NCI-H446 treated with DMSO at 0.1 percent for 48 hours (cell line): ENCODE measurements around the gene KDM2B.

Experiments
- DNase-seq: peaks from one replicate; lab custom pipeline; 2025; lab: John Stamatoyannopoulos, UW

Gene KDM2B

DNA sequence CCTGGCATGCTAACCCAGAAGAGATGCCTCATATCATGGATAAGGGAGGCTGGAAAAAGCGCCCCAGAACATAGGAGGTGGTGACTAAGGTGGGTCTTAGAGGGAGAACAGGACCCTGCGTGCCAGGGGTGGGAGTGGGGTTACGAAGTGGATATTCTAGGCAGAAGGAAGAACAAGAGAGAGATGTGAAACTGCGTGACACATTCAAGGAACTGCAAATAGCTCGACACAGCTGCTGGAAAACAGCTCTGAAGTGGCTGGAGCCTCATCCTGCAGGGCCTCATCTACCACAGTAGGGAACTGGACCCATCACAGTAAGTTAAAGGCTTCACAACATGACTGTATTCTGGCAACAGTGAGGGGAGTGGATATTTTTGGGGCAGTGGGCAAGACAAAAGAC is 119.8 kb downstream of the KDM2B start:
- DNase-seq = no peak

DNA sequence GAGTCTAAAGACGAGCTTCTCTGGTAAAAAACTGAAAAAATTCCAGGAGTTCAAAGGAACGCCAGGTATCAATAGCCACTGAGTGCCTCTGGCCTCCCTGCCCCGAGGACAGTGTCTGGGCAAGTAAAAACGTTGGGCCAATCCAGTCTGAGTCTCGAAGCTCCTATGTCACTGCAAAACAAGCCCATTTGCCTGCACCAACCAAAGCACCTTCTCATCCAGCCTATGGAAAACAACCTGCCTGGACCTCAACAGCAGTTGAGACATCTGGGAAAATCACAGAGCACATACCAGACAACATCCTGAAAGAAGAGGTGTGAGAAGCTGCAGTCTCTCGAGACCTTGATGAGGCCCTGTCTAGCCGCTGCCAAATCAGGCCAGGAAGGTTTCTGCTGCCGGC is 124.3 kb downstream of the KDM2B start:
- DNase-seq = no peak

DNA sequence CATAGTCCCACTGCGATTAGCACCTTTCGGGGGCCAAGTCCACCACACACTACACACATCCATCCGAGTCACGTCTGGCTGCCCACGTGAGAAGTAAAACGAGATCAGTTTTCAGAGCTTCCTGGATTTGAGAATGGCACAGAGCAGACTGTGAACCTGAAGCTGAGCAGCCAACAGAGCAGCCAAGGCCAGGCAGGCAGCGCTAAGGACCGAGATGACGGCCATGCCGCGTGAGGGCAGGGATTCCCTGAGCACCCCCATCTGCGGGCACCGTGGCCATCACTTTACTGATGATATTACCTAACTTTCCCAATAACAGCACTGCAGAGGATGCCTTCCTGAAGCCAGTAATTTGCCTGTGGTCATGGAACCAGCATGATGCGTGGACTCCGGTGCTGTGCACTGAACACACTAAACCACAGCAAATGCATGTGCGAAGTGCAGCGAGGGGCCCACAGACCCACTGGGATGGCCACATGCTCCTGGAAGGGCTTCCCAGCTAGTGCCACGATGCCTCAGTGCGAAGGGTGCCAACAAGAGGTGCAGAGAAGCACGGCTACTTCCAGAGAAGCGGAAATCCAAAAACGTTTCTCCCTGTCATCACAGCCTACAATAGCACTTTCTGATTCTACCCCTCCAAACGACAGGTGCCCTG is 124.9 kb downstream of the KDM2B start:
- DNase-seq = no peak

DNA sequence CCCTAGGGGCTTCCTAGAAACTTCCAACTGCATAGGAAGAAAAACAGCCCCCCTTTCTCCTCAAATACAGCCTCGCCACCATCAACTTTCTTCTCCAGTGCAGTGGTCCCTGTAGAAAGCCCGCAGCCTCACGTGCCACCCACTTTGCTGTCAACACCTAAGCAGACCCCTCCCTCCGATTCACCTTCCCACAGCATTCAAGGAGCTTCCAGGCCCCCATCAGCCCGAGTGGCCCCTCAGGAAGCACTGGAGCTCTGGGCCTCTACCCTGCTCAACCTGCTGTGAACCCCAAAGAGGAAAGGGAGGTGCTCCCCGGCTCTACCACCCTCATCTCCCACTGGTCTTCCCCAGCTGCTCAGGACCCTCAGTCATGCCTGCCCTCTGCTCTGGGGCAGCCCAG is 125.9 kb downstream of the KDM2B start:
- no peak for DNase-seq

DNA sequence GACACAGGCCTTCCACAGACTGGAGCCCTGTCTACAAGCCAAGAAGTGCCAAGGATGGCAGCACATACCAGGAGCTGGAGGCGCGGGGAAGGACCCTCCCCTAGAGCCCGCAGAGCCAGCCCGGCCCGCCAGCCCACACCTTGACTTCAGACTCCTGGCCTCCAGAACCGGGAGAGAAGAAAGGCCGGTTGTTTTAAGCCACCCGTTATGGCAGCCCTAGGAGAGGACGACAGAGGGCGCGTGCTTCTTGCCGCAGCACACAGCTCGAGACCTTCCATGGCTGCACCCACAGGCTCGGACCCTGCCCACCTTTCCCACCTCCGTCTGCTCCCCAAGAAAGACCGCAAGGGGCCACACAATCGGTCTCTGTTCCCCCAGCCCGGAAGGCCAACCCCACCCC is 127.2 kb downstream of the KDM2B start:
- no peak for DNase-seq

DNA sequence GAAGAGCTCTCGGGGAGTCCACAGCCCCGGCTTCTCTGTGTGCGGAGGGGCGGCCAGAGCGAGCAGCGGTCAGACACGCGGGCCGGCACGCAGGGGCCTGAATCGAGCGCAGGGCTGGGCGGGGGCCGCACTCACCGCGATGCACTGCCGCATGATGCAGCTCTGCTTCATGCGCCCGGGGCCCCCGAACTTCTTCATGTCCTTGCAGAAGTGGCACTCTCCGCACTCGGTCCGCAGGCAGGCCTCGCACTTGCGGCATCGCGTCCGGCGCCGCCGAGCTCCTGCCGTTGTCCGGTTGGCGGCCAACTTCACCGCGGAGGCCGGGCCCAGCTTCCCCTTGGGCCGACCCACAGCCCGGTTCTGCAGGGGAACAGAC is 127.8 kb downstream of the KDM2B start:
- no peak for DNase-seq

DNA sequence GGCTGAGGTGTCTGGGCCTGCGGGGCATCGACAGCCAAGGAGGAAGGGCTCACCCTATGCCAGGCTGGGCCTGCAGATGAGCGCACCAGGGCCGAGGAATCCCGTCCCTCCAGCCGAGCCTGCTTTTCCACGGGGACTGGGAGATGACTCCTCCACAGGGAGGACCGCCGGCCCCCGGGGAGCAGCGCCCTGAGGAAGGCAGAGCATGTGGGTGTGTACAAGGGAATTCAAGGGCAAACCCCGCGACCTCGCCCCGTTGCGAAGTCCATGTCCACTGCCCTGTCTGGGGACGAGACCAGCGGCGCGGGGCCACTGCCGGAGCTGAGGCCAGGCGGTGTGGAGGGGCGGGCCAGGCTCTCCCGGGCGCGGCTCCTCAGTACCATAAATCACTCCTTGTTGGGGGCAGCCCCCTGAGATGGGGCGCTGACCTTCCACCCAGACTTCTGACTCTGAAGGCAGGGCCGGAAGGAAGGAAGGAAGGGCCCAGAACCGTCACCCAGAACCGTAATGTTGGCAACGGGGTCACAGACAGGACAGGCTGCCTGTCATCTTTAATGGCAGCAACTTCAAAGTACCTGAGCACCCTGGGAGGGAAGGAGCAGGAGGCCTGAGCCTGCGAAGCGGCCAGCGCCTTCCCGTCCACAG is 128.4 kb downstream of the KDM2B start:
- no peak for DNase-seq

DNA sequence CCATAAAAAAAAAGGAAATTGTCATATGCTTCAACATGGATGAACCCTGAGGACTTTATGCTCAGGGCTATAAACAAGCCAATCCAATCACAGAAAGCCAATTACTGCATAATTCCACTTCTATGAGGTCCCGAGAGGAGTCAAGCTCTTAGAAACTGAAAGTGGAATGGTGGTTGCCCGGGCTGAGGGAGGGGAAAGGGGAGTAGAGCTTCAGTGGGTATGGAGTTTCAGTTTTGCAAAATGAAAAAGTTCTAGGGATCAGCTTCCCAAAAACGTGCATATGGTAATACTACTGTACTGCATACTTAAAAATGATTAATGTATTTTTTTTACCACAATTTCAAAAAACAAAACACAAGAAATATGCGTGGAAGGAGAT is 128.9 kb downstream of the KDM2B start:
- no peak for DNase-seq

DNA sequence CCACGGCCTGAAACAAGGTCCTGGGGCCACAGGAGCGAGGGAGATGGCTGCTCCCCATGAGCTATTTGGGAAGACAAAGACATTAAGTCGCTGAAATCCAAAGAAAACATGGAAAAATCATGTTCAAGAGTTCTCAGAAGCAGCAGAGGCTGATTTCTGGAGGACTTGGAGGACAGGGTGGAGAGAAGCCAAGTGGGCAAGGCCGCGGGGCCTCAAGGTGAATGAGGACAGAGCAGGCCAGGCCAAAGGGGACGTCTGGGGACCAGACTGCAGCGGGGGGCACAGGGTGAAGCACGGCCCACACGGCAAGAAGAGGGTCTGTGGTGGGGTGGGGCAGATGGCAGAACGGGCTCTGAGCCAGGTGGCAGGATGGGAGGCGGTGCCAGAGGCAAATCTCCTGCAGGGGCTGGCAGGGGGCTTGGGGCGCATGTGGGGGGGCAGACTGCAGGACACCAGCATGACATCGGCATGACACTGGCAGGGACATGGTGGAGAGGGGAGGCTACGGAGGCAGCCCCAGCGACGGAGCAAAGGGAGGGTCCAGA is 132.0 kb downstream of the KDM2B start:
- DNase-seq = no peak

DNA sequence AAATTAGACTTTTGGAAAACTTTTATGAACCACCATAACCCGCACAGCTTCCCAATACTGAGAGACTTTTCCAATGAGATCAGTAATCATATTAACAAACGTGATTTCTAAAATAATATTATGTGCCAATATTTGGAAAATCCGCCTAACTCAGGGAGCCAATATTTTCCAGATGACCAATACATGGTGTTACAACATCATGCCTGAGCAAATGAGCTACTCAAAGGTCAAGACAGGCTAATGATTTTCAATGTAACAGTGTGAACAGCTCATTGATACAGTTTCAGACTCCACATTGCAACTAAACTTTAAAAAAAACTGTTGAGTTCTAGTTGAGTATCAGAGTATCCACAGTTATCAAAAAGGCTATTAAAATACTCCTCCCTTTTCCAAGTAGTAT is 134.1 kb downstream of the KDM2B start:
- no peak for DNase-seq

DNA sequence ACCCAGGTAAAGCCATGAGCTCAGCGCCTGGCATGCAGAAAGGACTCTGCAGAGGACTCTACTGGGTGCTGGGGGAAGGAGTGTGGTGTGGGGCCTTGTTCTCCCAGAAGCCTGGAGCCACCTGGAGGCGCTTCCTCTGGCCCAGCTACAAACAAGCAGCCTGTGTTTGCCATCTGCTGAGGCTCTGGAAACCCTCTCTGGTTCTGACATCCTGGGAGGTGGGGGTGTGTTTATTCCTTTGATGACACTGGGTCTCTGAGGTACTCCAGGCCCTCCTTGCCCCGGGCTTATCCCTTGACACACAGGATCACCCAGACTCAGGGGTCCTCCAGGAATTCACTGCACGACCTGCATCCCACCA is 136.0 kb downstream of the KDM2B start:
- DNase-seq = no peak

DNA sequence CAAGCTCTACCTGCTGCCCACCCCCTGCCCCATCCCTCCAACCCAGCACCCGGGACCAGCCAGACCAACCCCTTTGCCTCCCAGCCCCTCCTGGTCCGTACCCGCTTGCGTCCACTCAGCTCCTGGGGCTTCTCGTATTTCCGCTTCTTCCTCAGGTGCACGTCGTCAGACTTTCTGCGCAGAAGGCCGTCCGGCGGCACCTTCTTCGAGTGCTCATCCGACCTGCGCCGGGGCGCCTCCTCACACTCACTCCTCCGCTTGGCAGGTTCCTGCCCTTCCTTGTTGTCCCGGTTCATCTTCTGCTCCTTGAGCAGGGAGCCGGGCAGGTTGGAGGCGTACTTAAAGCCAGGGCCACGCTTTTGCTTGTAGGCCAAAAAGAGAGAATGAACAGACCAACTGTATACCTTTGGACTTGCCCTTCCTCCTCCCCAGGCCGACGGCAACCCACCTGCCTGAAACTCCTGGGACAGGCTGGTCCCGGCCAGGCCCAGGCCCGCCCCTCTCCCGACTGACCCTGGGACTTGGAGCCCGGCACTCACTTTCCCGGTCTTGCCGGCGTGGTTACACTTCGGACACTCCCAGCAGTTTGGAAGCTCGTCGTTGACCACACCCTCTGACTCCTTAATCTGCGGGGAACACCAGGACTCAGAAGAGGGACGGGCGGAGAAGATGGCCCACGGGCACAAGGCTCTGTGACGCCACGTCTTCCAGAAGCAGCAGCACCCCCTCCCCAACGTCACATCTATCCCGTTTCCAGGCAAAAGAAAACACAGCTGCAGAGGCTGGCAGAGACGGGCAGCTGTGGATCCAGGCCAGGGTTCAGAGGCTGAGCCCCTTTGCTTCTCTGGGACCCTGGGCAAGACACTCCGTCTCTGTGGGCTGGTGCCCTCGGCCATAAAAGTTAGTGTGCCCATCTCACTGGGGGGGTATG is 136.6 kb downstream of the KDM2B start:
- no peak for DNase-seq

DNA sequence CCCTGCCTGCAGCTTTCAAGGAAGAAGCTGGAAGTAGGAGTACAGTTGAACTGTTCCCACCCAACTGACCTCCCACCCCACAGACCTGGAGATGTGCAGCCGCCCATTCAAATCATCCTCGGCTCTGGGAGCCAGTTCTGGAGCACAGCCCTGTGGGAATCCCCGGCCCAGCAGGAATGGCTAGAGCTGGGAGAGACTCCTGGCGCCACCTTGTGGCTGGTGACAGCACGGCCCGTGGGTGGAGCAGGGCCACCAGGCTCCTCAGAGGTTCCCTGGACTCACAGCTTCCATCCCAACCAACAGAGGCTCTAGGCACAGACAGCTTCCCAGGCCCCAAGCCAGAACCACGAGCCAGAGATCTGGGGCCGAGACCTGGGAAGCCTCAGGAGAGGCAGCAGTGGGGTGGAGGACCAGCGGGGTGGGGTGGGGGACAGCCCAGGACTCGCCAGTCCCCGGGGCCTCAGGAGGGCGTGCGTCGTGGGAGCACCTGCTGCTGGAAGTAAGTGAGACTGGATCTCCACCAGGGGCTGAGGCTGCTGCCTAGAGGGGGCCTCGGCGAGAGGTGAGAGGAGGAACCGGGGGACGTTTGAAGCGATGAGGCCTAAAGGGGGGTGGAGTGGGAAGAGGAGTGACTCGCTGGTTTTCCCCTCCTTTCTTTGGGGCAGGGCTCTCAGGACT is 137.5 kb downstream of the KDM2B start:
- DNase-seq = no peak

DNA sequence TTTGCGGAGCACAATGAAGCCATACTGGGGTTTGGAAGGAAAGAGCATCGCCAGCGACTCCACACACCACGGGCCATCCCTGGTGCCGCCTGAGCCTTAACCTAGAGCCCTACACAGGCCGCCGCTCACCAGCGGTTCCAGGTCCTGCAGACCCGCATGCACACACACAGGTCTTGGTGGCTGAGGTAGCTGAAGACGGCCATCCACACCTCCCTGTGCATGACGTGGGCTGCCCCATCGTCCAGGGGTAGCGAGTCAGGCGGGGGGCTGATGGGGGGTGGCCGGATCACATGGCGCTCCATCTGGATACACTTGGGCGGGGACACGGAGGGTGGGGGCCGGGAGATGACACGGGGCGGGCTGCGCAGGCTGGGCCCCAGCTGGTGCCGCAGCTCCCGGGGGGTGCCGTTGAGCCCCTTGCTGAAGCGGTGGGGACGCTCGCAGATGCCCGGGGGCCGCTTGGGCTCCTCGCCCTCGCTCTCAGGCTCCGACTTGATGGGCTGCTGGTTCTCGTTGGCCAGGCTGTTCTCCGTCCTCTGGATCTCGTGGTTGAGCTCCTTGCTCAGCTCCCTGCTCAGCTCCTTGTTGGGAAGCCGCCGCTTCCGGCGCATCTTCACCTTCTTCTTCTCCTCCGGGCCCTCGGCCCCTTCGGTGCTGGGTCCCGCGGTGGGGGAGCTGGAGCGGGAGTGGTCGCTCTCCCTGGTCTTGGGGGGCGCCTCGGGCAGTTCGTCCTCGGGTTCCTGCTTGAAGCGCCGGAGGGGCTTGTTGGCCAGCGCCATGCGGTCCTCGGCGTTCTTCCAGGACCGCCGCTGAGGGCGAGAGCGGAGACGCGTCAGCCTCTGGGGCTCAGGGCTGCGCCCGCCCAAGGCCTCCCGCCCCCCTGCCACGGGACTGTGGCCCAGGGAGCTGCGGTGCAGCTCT is 138.5 kb downstream of the KDM2B start:
- DNase-seq = no peak

DNA sequence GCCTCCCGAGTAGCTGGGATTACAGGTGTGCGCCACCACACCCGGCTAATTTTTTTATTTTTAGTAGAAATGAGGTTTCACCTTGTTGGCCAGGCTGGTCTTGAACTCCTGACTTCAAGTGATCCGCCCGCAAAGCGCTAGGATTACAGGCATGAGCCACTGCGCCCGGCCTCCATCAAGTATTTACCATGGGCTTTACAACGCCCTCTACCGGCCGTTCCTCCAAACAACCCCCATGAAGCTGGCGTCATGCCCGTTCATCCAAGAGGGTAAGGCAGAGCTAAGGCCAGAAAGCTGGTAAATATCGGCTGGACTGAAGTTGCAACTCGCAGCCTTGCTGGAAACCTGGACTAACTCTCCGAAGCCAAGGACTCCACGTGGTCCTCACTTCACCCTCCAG is 139.3 kb downstream of the KDM2B start:
- no peak for DNase-seq

DNA sequence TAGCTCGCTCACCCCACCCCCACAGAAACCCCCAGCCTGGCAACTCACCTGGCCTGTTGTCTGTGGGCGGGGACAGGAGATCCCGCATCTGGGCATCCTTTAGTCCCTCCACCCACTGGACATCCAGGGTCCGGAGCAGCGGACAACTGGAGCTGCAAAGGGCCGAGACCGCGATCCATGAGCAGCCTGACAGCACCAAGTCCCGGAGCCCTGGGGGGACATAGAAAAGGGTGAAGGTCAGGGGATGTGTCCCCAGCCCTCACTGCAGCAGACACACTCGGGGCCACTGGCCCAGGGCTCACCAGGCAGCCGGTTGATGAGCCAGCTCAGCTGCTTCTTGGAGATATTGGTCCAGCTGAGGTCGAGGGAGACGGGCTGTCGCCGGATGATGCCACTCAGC is 140.1 kb downstream of the KDM2B start:
- DNase-seq = no peak

DNA sequence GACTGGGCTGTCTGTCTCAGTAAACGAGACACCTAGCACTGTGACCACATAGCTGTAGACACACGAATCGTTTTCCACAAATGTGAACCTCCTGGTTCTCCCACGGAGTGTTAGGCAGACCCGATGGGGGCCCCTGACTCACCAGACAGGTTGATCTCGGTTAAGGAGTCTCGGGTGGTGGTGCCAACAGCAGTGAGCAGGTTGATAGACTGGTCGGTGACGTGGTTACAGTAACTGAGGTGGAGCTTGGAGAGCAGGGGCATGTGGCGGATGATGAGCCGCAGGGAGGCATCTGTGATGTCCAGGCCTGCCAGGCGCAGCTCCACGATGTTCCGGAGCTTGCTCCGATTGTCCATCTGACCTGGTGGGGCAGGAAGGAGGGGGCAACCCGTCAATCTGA is 141.1 kb downstream of the KDM2B start:
- DNase-seq = no peak

DNA sequence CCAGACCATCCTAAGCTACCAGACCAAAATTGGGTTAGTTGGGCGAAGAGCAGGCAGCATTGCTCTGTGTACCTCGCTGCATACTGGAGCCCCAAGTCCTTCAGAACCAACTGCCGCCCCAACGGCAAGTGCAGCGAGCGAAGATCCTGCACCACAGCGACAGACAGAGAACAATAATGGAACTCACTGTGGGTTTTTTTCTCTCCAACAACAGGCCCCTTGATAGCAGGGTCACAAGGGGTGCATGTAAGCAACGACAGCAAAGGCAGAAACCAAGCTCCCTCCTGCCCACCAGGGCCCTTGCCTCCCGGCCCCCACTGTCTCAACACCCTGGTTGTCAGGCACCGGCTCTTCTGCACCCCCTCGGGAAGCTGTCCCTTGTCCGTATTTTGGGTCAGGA is 141.9 kb downstream of the KDM2B start:
- no peak for DNase-seq

DNA sequence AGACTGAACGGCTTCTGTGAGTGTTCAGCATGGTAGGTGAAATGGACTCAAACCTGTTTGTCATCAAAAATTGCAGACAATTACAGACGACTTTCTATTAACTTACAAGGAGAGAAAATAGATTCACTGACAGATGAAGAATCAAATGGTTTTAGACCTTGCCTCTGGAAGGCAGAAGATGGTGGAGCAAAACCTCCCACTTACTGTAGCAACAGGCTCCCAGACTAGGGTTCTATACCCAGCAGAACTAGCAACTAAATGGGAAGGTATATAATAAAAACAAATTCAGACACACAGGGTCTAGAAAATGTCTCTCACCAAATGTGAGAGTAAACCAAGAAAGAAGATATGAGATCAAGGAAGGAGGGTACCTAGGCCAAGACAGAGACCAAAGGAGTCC is 144.1 kb downstream of the KDM2B start:
- no peak for DNase-seq

DNA sequence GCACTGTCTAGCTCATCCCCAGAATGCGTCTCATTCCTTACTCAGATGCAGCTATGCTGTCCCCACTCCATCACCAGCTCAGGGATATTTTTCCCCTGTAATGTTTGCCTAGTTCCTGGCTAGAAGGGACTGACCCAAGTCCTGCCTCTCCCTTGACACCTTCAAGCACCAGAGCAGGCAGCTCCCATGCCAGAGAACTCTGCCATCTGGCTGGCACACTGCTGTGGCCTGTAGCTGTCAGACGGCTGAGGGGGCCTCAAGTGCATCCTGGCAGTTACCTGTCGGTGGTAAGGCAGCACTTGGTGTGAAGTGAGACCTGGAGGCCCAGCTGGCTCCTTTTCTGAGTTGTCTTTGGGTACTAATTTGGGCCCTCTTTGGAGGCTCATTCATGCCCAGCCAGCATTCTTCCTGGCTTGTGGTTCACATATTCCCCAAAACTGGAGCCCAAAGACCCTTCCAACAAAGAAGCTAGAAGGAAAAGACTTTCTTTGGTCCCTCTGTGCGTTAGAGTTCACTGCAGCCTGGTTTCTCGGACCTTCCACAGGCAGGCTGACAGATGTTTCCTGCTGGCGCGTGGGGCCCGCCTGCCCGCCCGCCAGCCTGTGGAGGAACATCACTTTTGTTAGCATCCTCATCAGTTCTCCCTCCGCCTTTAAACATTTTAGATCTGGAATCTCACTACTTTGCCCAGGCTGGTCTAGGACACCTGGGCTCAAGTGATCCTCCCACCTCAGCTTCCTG is 147.9 kb downstream of the KDM2B start:
- no peak for DNase-seq
